ENCODE measurements around the gene TSG101.

DNA sequence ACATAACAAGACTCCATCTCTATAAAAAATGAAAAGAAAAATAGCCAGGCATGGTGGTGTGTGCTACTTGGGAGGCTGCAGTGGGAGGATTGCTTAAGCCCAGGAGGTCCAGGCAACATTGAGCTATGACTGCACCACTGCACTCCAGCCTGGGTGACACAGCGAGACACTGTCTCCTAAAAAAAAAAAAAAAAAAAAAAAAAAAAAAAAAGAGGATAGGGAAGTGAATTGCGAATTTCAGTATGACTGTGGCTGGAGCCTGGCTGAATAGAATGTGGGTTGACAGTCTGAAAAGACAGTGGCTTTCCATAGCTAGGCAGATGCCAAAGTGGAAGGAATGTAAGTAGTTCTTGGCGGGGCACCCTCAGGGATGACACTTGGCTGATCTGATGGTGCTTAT lies 77.5 kb downstream of the TSG101 start:
- TF ChIP-seq, protein P1, sequence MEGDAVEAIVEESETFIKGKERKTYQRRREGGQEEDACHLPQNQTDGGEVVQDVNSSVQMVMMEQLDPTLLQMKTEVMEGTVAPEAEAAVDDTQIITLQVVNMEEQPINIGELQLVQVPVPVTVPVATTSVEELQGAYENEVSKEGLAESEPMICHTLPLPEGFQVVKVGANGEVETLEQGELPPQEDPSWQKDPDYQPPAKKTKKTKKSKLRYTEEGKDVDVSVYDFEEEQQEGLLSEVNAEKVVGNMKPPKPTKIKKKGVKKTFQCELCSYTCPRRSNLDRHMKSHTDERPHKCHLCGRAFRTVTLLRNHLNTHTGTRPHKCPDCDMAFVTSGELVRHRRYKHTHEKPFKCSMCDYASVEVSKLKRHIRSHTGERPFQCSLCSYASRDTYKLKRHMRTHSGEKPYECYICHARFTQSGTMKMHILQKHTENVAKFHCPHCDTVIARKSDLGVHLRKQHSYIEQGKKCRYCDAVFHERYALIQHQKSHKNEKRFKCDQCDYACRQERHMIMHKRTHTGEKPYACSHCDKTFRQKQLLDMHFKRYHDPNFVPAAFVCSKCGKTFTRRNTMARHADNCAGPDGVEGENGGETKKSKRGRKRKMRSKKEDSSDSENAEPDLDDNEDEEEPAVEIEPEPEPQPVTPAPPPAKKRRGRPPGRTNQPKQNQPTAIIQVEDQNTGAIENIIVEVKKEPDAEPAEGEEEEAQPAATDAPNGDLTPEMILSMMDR (optimal IDR thresholded peaks at IDR 0.05 in 1 of 3, IDR thresholded peaks at IDR 0.05 in 1 of 3, conservative IDR thresholded peaks at IDR 0.05 in 1 of 3; ENCODE audit: extremely low read depth in 1 of 3, insufficient read depth in 2 of 3, low read length in 3 of 3) = no peak
- TF ChIP-seq EZH2 (IDR thresholded peaks at IDR 0.05; ENCODE audit: low read length) = no peak

Measured in keratinocyte (primary cell).